Skeletal muscle tissue (tissue), 4 donors: Measurements from ENCODE around the gene AGRN. TPM values are rescaled to one million over a fixed set of nuclear protein-coding genes. Genes with fewer than 3 reads are reported as not detected.
"Not testable (repeated sequence)": the region's sequence is repeated elsewhere in the genome, so short reads cannot be mapped to it uniquely, and the experiment has no call there.

Experiments used
- H3K27ac ChIP-seq: one replicate; pipeline ENCODE4 v1.7.0; 2013; ENCODE audit warnings: mild to moderate bottlenecking, low read depth, low read length, inconsistent platforms
- H3K27me3 ChIP-seq, 3 donors: one replicate each; pipeline ENCODE4 v1.7.0; 2013; ENCODE audit warnings: low read length in 3 of 3; ENCODE audit not compliant: control insufficient read depth in 3 of 3, insufficient read depth in 3 of 3
- H3K36me3 ChIP-seq, 3 donors: one replicate each; pipeline ENCODE4 v1.7.0; 2013; ENCODE audit warnings: low read length in 3 of 3; ENCODE audit not compliant: control insufficient read depth in 3 of 3, insufficient read depth in 3 of 3
- H3K4me1 ChIP-seq, 3 donors: one replicate each; pipeline ENCODE4 v1.7.0; 2013; ENCODE audit warnings: low read length in 3 of 3, mild to moderate bottlenecking in 3 of 3; ENCODE audit not compliant: control insufficient read depth in 3 of 3, insufficient read depth in 3 of 3
- H3K4me3 ChIP-seq, 3 donors: one replicate each; pipeline ENCODE4 v1.7.0; 2013; ENCODE audit warnings: low read length in 3 of 3
- H3K9ac ChIP-seq, 3 donors: one replicate each; pipeline ENCODE4 v1.7.0; 2013; ENCODE audit warnings: low read length in 3 of 3, mild to moderate bottlenecking in 3 of 3, moderate library complexity in 2 of 3, low read depth in 1 of 3
- H3K9me3 ChIP-seq, 3 donors: one replicate each; pipeline ENCODE4 v1.7.0; 2013; ENCODE audit warnings: low read length in 3 of 3; ENCODE audit not compliant: control insufficient read depth in 3 of 3
- total RNA-seq: library from RNA; depleted of rRNA; stranded (reverse); fragments of >200 nt; gene quantifications from one replicate; pipeline ENCODE4 v1.2.3, GENCODE V29; 2014
- donor health status: Osteomylitis.

The AGRN gene
- total RNA-seq, 1 donor from 2014 or later: 14.6 TPM

- not testable (repeated sequence) for H3K36me3 ChIP-seq, H3K9ac ChIP-seq, H3K9me3 ChIP-seq, H3K4me3 ChIP-seq, H3K27ac ChIP-seq
- H3K4me1 ChIP-seq: peaks cover 25 to 27% (median 27%) of the 10 kb centered on the region in 3 donors
- peaks cover 5 to 13% (median 7%) of the 10 kb centered on the region in 3 donors for H3K27me3 ChIP-seq
Observed at GRCh38 chr1:1010131-1010530, 9.8 kb upstream of the AGRN start.

- Histone ChIP-seq H3K4me1 (peaks cover 15 to 18% (median 16%) of the 10 kb centered on the region in 3 donors), H3K9ac (no peak overlapping the region), H3K4me3 (no peak overlapping the region), H3K27me3 (peaks cover 0 to 6% (median 2%) of the 10 kb centered on the region in 3 donors), H3K36me3 (no peaks in the 10 kb centered on the region), H3K9me3 (no peaks in the 10 kb centered on the region), H3K27ac (no peak overlapping the region)
Observed at GRCh38 chr1:1011396-1011949, 8.4 kb upstream of the AGRN start.

DNA sequence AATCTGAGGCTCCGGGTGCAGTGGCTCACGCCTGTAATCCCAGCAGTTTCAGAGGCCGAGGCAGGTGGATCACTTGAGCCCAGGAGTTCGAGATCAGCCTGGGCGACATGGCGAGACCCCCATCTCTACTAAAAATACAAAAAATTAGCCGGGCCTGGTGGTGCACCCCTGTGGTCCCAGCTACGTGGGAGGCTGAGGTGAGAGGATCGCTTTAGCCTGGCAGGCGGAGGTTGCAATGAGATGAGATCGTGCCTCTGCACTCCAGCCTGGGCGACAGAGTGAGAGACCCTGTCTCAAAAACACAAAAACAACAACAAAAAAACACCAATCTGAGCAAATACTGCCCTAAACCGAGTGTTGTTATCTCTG, 7.2 kb upstream of the AGRN start:
- peak overlapping the region; percentile 68 for H3K27ac ChIP-seq

GRCh38 chr1:1013105-1013921, 6.6 kb upstream of the AGRN start, which contains the start of gene ISG15:
TSS of gene ISG15 (plus strand) at chr1:1013497. CDS start at chr1:1013574, 77 bp downstream.
- peak within 1 kb of the TSS; percentile 68 for H3K27ac ChIP-seq

More for the DNA sequence above, 7.2 kb upstream of the AGRN start:
- peak overlapping the region; percentile 75 to 97 (median 86) for H3K4me3 ChIP-seq
- H3K9me3 ChIP-seq, H3K36me3 ChIP-seq, H3K27me3 ChIP-seq: not testable (repeated sequence)
- H3K4me1 ChIP-seq: peaks cover 14 to 18% (median 16%) of the 10 kb centered on the region in 3 donors
- peak overlapping the region; percentile 71 to 89 (median 71) for H3K9ac ChIP-seq

GRCh38 chr1:1013922-1014648, 5.8 kb upstream of the AGRN start:
- peak overlapping the region; percentile 75 to 97 (median 86) for H3K4me3 ChIP-seq
- peaks cover 15 to 19% (median 18%) of the 10 kb centered on the region in 3 donors for H3K4me1 ChIP-seq
- no peaks in the 10 kb centered on the region for H3K36me3 ChIP-seq
- H3K9ac ChIP-seq: peak overlapping the region; percentile 63 to 89 (median 77)
- H3K27me3 ChIP-seq: no peaks in the 10 kb centered on the region
- H3K9me3 ChIP-seq: no peaks in the 10 kb centered on the region
- peak overlapping the region; percentile 68 for H3K27ac ChIP-seq

More at GRCh38 chr1:1013105-1013921, 6.6 kb upstream of the AGRN start, which contains the start of gene ISG15:
- H3K27me3 ChIP-seq: no peaks in the 10 kb centered on the region
- H3K4me3 ChIP-seq: peak within 1 kb of the TSS; percentile 75 to 97 (median 86)
- peaks cover 14 to 18% (median 16%) of the 10 kb centered on the region in 3 donors for H3K4me1 ChIP-seq
- H3K9ac ChIP-seq: peak within 1 kb of the TSS; percentile 71 to 89 (median 77)
- no peaks in the 10 kb centered on the region for H3K36me3 ChIP-seq
- no peaks in the 10 kb centered on the region for H3K9me3 ChIP-seq

GRCh38 chr1:1014799-1015681, 4.9 kb upstream of the AGRN start:
- Histone ChIP-seq H3K27ac (peak overlapping the region; percentile 68), H3K9me3 (no peaks in the 10 kb centered on the region), H3K4me3 (no peak overlapping the region), H3K9ac (peak overlapping the region in 1 of 3 donors; percentile 40), H3K27me3 (no peaks in the 10 kb centered on the region), H3K4me1 (peaks cover 16 to 20% (median 19%) of the 10 kb centered on the region in 3 donors), H3K36me3 (no peaks in the 10 kb centered on the region)

DNA sequence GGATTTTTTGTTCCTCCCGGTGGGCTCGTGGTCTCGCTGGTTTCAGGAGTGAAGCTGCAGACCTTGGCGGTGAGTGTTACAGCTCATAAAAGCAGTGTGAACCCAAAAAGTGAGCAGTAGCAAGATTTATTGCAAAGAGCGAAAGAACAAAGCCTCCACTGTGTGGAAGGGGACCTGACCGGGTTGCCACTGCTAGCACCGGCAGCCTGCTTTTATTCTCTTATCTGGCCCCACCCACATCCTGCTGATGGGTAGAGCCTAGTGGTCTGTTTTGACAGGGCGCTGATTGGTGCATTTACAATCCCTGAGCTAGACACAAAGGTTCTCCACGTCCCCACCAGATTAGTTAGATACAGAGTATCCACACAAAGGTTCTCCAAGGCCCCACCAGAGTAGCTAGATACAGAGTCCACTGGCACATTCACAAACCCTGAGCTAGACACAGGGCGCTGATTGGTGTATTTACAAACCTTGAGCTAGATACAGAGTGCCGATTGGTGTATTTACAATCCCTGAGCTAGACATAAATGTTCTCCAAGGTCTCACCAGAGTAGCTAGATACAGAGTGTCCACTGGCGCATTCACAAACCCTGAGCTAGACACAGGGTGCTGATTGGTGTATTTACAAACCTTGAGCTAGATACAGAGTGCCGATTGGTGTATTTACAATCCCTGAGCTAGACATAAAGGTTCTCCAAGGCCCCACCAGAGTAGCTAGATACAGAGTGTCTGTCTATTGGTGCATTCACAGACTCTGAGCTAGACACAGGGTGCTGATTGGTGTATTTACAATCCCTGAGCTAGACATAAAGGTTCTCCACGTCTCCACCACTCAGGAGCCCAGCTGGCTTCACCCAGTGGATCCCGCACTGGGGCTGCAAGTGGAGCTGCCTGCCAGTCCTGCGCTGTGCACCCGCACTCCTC, 2.3 kb upstream of the AGRN start:
- peaks cover 19 to 25% (median 20%) of the 10 kb centered on the region in 3 donors for H3K4me1 ChIP-seq
- not testable (repeated sequence) for H3K36me3 ChIP-seq, H3K9ac ChIP-seq, H3K4me3 ChIP-seq, H3K27ac ChIP-seq, H3K9me3 ChIP-seq
- H3K27me3 ChIP-seq: peaks cover 3 to 10% (median 5%) of the 10 kb centered on the region in 3 donors

GRCh38 chr1:1018321-1018685, 1.6 kb upstream of the AGRN start:
- H3K4me1 ChIP-seq: peaks cover 15 to 22% (median 18%) of the 10 kb centered on the region in 3 donors
- not testable (repeated sequence) for H3K36me3 ChIP-seq, H3K4me3 ChIP-seq, H3K27ac ChIP-seq, H3K9me3 ChIP-seq, H3K9ac ChIP-seq
- H3K27me3 ChIP-seq: peaks cover 10 to 11% (median 10%) of the 10 kb centered on the region in 3 donors
